ENCODE data around the gene SP140L. TPM values are rescaled to one million over a fixed set of nuclear protein-coding genes. Genes with fewer than 3 reads are reported as not detected.

Gene SP140L
- total and polyA plus RNA-seq, 2 of the 8 experiments (the other 6 are each of a cell fraction or from before 2014, with no cell fraction given) = 0.36 to 1.5 TPM

DNA sequence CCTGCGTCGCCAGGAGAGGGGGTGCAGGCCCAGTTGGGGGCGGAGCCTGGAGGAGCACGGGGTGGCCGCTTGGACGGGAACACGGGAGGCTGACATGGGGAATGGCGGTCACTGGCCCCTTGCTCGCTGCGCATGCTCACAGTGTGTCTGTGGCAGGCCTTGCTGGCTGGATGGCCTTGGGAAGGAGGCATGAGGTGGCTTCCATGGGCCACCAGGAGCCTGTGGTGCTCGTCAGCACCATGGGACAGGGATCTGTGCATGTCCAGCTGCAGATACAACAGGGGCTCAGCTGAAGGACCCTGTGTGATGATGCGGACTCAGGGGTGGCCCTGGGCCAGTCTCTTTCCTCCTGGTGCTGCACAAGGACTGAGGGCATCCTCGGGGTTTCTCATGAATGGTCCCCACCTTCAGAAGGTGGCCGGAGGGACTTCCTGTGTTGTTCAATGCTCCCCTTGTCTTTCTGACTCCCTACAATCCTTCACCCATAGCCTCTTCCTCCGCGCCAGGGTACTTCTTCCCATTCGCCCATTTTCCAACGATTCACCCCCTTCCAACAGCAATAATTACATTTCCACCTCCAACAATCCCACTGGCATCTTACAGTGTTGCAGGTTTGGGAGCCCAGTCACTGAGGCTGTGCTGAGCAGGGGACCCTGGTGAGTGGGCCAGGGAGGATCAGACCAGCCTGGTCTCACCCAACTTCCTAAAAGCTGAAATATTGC lies 3.4 kb upstream of the SP140L start:
- H3K56ac ChIP-seq (replicated peaks; ENCODE audit: insufficient read length, low read depth, low read length) = no peak overlapping the region
- H3K79me2 ChIP-seq (ENCODE audit: control insufficient read depth in 1 of 2, insufficient read depth in 2 of 2, low read length in 2 of 2) = no peaks in the 10 kb centered on the region
- no peak overlapping the region for H2AFZ ChIP-seq (ENCODE audit: low read length)
- no peak for FAIRE-seq
- H3K79me1 ChIP-seq (ENCODE audit: low read depth, low read length) = no peaks in the 10 kb centered on the region
- DNase-seq (ENCODE audit: low read depth in 1 of 2, low spot score in 2 of 2) = no peak
- H3K9ac ChIP-seq (replicated peaks in 1 of 4; ENCODE audit: extremely low read depth in 1 of 4, low read depth in 3 of 4, low read length in 3 of 4) = no peak overlapping the region
- H3K23ac ChIP-seq (ENCODE audit: insufficient read length) = no peak overlapping the region
- H4K8ac ChIP-seq (ENCODE audit: extremely low read depth, insufficient read depth, low read length) = no peak overlapping the region
- no peak overlapping the region for H2BK5ac ChIP-seq (ENCODE audit: low read depth, low read length)
- peaks cover 24 to 27% of the 10 kb centered on the region in 2 experiments for H3K9me3 ChIP-seq (ENCODE audit: insufficient read depth in 2 of 2, low read depth in 1 of 2, low read length in 1 of 2)
- H3K14ac ChIP-seq (ENCODE audit: insufficient read length) = no peak overlapping the region
- no peak overlapping the region for H4K91ac ChIP-seq (replicated peaks; ENCODE audit: insufficient read length, low read length)
- TF ChIP-seq, protein P1, sequence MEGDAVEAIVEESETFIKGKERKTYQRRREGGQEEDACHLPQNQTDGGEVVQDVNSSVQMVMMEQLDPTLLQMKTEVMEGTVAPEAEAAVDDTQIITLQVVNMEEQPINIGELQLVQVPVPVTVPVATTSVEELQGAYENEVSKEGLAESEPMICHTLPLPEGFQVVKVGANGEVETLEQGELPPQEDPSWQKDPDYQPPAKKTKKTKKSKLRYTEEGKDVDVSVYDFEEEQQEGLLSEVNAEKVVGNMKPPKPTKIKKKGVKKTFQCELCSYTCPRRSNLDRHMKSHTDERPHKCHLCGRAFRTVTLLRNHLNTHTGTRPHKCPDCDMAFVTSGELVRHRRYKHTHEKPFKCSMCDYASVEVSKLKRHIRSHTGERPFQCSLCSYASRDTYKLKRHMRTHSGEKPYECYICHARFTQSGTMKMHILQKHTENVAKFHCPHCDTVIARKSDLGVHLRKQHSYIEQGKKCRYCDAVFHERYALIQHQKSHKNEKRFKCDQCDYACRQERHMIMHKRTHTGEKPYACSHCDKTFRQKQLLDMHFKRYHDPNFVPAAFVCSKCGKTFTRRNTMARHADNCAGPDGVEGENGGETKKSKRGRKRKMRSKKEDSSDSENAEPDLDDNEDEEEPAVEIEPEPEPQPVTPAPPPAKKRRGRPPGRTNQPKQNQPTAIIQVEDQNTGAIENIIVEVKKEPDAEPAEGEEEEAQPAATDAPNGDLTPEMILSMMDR (IDR thresholded peaks at IDR 0.05; ENCODE audit: control extremely low read depth in 1 of 3, insufficient read depth in 1 of 3, low read depth in 1 of 3, low read length in 3 of 3) = peak; percentile 21 to 54 (median 36); a peak in 3 of 4 replicates
- TF ChIP-seq NANOG (IDR thresholded peaks at IDR 0.05; ENCODE audit: insufficient read depth, low read depth, low read length, poor library complexity, severe bottlenecking) = no peak
- peak; percentile 22 to 33; a peak in 1 of 4 replicates for TF ChIP-seq RAD21 (IDR thresholded peaks at IDR 0.05 in 1 of 2, conservative IDR thresholded peaks at IDR 0.05 in 1 of 2; ENCODE audit: low read depth in 2 of 2, low read length in 2 of 2)
- no peaks in the 10 kb centered on the region for H3K36me3 ChIP-seq (ENCODE audit: control insufficient read depth in 2 of 4, insufficient read depth in 4 of 4, low read length in 3 of 4)
- peaks cover 0 to 2% (median 0%) of the 10 kb centered on the region in 4 experiments; a peak in 1 of 7 replicates for H3K4me1 ChIP-seq (replicated peaks in 1 of 4; ENCODE audit: control insufficient read depth in 3 of 4, insufficient read depth in 4 of 4, low read length in 3 of 4)
- no peak overlapping the region for H3K4me2 ChIP-seq (ENCODE audit: insufficient read depth in 1 of 2, low read depth in 2 of 2, low read length in 2 of 2)
- H2BK120ac ChIP-seq (replicated peaks; ENCODE audit: low read depth, low read length) = no peak overlapping the region
- CTCF ChIA-PET (ENCODE audit: partially characterized antibody) = interaction anchor here (0.6 to 1.7 kb wide), 4 partner anchors 10 to 287 kb away, joined by 3 to 7 read pairs (median 4); no protein-coding TSS in a partner anchor
- no peak overlapping the region for H4K5ac ChIP-seq (ENCODE audit: insufficient read length, low read depth, low read length)
- H3K4ac ChIP-seq (replicated peaks; ENCODE audit: insufficient read length, low read depth, low read length) = no peak overlapping the region
- H2BK20ac ChIP-seq (ENCODE audit: low read length) = no peak overlapping the region
- H3K18ac ChIP-seq (ENCODE audit: extremely low read depth, low read length) = no peak overlapping the region
- H3K23me2 ChIP-seq (ENCODE audit: low read depth, low read length) = no peaks in the 10 kb centered on the region
- 93% methylated on average over 18 of the region's 18 CpGs; no CpG with 5 or more reads in 1 of the 2 experiments for WGBS, 2 experiments (ENCODE audit: extremely low coverage in 1 of 2, insufficient coverage in 1 of 2, insufficient read length in 1 of 2, insufficient replicate concordance in 2 of 2, low coverage in 1 of 2, low lambda C conversion rate in 2 of 2, missing lambda C conversion rate in 1 of 2)
- no peak overlapping the region for H3K27ac ChIP-seq (ENCODE audit: low read depth, low read length)
- no peaks in the 10 kb centered on the region for H3K27me3 ChIP-seq (replicated peaks in 1 of 4; ENCODE audit: control insufficient read depth in 3 of 4, extremely low read depth in 1 of 4, insufficient read depth in 3 of 4, low read length in 3 of 4)
- POLR2A ChIA-PET (ENCODE audit: partially characterized antibody) = interaction anchor here (1.1 kb wide), 1 partner anchor 10 kb away, joined by 3 read pairs; no protein-coding TSS in a partner anchor
- H2BK15ac ChIP-seq (ENCODE audit: low read length) = no peak overlapping the region
- no peak overlapping the region for H2BK12ac ChIP-seq (ENCODE audit: low read depth, low read length)
- no peaks in the 10 kb centered on the region for H4K20me1 ChIP-seq (replicated peaks in 1 of 2; ENCODE audit: control insufficient read depth in 1 of 2, insufficient read depth in 2 of 2, low read length in 2 of 2)
- H3K4me3 ChIP-seq (ENCODE audit: extremely low read depth in 1 of 4, insufficient read depth in 2 of 4, low read depth in 3 of 4, low read length in 4 of 4) = no peak overlapping the region
- no peak overlapping the region for H2AK5ac ChIP-seq (ENCODE audit: low read depth, low read length)

All from H1 (cell line).